B cell (primary cell): Measurements from ENCODE around the gene LCE3A. TPM values are rescaled to one million over a fixed set of nuclear protein-coding genes. Genes with fewer than 3 reads are reported as not detected.

Experiments used
- ATAC-seq: fragments of 200-7000 bp; cut with Tn5 transposase; one replicate; pipeline ENCODE4 v1.10.0; 2021; ENCODE audit warnings: low read depth, mild to moderate bottlenecking, moderate number of reproducible peaks, moderate library complexity
- CTCF ChIA-PET: fragments of 350-600 bp; sonication (Branson Sonifier 250); formaldehyde crosslinking; loops from one replicate; lab custom pipeline; 2021; ENCODE audit warnings: antibody characterized with exemption, inconsistent platforms; lab: Charles Lee
- POLR2A ChIA-PET: fragments of 350-600 bp; sonication (Branson Sonifier 250); formaldehyde crosslinking; loops from one replicate; lab custom pipeline; 2021; ENCODE audit warnings: antibody characterized with exemption; lab: Charles Lee
- DNase-seq: peaks from one replicate; pipeline ENCODE4 v3.0.0; 2013
- H2AFZ ChIP-seq: 2 replicates; pipeline ENCODE4 v1.6.1; 2012; ENCODE audit warnings: mild to moderate bottlenecking, low read depth, low read length; ENCODE audit not compliant: insufficient read depth, poor library complexity, severe bottlenecking
- H3K27ac ChIP-seq, 2 donors: 1 replicate in 1 of 2; 2 replicates in 1 of 2; pipeline ENCODE4 v1.5.1; 2012 to 2013; ENCODE audit warnings: low read length in 2 of 2, mild to moderate bottlenecking in 2 of 2, moderate library complexity in 1 of 2
- H3K27me3 ChIP-seq, 4 experiments: fragments of 200-600 bp in 1 of 4; sonication (generic) in 1 of 4; replicated peaks in 1 of 4; 1 replicate in 2 of 4; 2 replicates in 2 of 4; pipeline versions ENCODE4 v1.6.1 to v1.7.0; 2013 to 2016; ENCODE audit warnings: low read length in 3 of 4, mild to moderate bottlenecking in 2 of 4, mixed read lengths in 1 of 4, moderate library complexity in 1 of 4; ENCODE audit not compliant: insufficient read depth in 4 of 4, control insufficient read depth in 3 of 4; ENCODE audit errors: control extremely low read depth in 1 of 4
- H3K36me3 ChIP-seq, 2 experiments: replicated peaks in 1 of 2; 1 replicate in 1 of 2; 2 replicates in 1 of 2; pipeline versions ENCODE4 v1.6.1 to v1.7.1; 2013; ENCODE audit warnings: low read length in 1 of 2; ENCODE audit not compliant: insufficient read depth in 2 of 2, control insufficient read depth in 1 of 2; ENCODE audit errors: control extremely low read depth in 1 of 2, extremely low read depth in 1 of 2
- H3K4me1 ChIP-seq, 2 donors: fragments of 200-600 bp in 1 of 2; sonication (generic) in 1 of 2; 1 replicate in 1 of 2; 2 replicates in 1 of 2; pipeline versions ENCODE4 v1.5.1 to v1.6.1; 2013 to 2017; ENCODE audit warnings: low read length in 2 of 2; ENCODE audit not compliant: control insufficient read depth in 2 of 2, insufficient read depth in 2 of 2
- H3K4me2 ChIP-seq: replicated peaks from 2 replicates; pipeline ENCODE3; 2012; ENCODE audit warnings: mild to moderate bottlenecking, low read depth, low read length; ENCODE audit not compliant: poor library complexity, severe bottlenecking
- H3K4me3 ChIP-seq, 5 experiments: fragments of 200-600 bp in 1 of 5; sonication (generic) in 1 of 5; 1 replicate in 3 of 5; 2 replicates in 2 of 5; pipeline versions ENCODE4 v1.5.1 to v1.7.0; 2011 to 2016; ENCODE audit warnings: low read length in 4 of 5, mild to moderate bottlenecking in 4 of 5, low read depth in 2 of 5, control low read depth in 1 of 5, moderate library complexity in 1 of 5; ENCODE audit not compliant: insufficient read depth in 1 of 5; ENCODE audit errors: control extremely low read depth in 1 of 5, extremely low read depth in 1 of 5
- H3K79me2 ChIP-seq: fragments of 200-600 bp; sonication (generic); one replicate; pipeline ENCODE4 v1.6.0; 2016; ENCODE audit warnings: low read length; ENCODE audit not compliant: control insufficient read depth, insufficient read depth
- H3K9ac ChIP-seq: fragments of 200-600 bp; sonication (generic); 2 replicates; pipeline ENCODE4 v1.6.1; 2017; ENCODE audit warnings: mild to moderate bottlenecking, low read length, moderate library complexity
- H3K9me3 ChIP-seq, 3 donors: one replicate each; pipeline versions ENCODE4 v1.6.1 to v1.7.1; 2013; ENCODE audit warnings: low read length in 2 of 3; ENCODE audit not compliant: control insufficient read depth in 2 of 3, insufficient read depth in 1 of 3; ENCODE audit errors: control extremely low read depth in 1 of 3
- H4K20me1 ChIP-seq: 2 replicates; pipeline ENCODE4 v1.6.0; 2012; ENCODE audit warnings: mild to moderate bottlenecking, low read length; ENCODE audit not compliant: insufficient read depth, control insufficient read depth, poor library complexity, severe bottlenecking
- H3K27ac Mint-ChIP-seq: one replicate; pipeline ENCODE4 v1.8.0; 2021; ENCODE audit warnings: mixed read lengths
- H3K27me3 Mint-ChIP-seq: one replicate; pipeline ENCODE4 v1.8.0; 2021; ENCODE audit warnings: mixed read lengths
- H3K4me1 Mint-ChIP-seq: one replicate; pipeline ENCODE4 v1.8.0; 2021; ENCODE audit warnings: mixed read lengths
- H3K4me3 Mint-ChIP-seq: one replicate; pipeline ENCODE4 v1.8.0; 2021; ENCODE audit warnings: mixed read lengths
- H3K9me3 Mint-ChIP-seq: one replicate; pipeline ENCODE4 v1.8.0; 2022; ENCODE audit warnings: mixed read lengths; ENCODE audit not compliant: insufficient read depth
- EZH2 ChIP-seq: IDR thresholded peaks from 2 replicates; pipeline ENCODE4 v1.6.1; 2012; ENCODE audit warnings: borderline replicate concordance, low read depth, mild to moderate bottlenecking, moderate library complexity, low read length; ENCODE audit not compliant: insufficient read depth, poor library complexity, severe bottlenecking
- WGBS: methylation state at CpG from one replicate; pipeline ENCODE4 v1.1.5; 2013; ENCODE audit warnings: missing lambda C conversion rate; ENCODE audit not compliant: insufficient coverage; 5-methylcytosine and 5-hydroxymethylcytosine counted together
- intact Hi-C: fragments of 100-400 bp; cut with micrococcal nuclease; formaldehyde crosslinking; loops from one replicate; pipeline ENCODE4 v1.10.0; 2022
- polyA plus RNA-seq: library from polyadenylated mRNA; depleted of rRNA; stranded (reverse); fragments of >200 nt; gene quantifications from 2 replicates; pipeline ENCODE4 v1.2.3, GENCODE V29; 2012
- total RNA-seq, 2 donors: library from RNA; stranded (reverse); fragments of 120-200 nt in 1 of 2; gene quantifications; 1 replicate in 1 of 2; 2 replicates in 1 of 2; pipeline versions ENCODE4 v1.2.3 to v1.2.4, GENCODE V29; 2013 to 2022
- TF ChIP-seq, protein P1 (sequence below): fragments of 200-600 bp; IDR thresholded peaks from one replicate; pipeline ENCODE4 v1.8.0; 2022; ENCODE audit warnings: antibody characterized with exemption, mild to moderate bottlenecking

Gene LCE3A
- total and polyA plus RNA-seq, 2 donors (not counting 1 experiment from before 2014, with no cell fraction given), result not detected

- no peaks in the 10 kb centered on the region for H3K9me3 ChIP-seq
- Mint-ChIP-seq H3K4me1 (no peaks in the 10 kb centered on the region), H3K27me3 (peaks cover 30% of the 10 kb centered on the region), H3K27ac (no peak overlapping the region), H3K4me3 (no peak overlapping the region), H3K9me3 (no peaks in the 10 kb centered on the region)
- H3K4me2 ChIP-seq, result no peak overlapping the region
- no peaks in the 10 kb centered on the region for H3K4me1 ChIP-seq
- no peaks in the 10 kb centered on the region for H3K79me2 ChIP-seq
- H2AFZ ChIP-seq, result no peak overlapping the region
- no peaks in the 10 kb centered on the region for H4K20me1 ChIP-seq
- DNase-seq, result peak; percentile 29
- no peak overlapping the region for H3K9ac ChIP-seq
- ATAC-seq, result no peak
- no peak overlapping the region for H3K4me3 ChIP-seq
- intact Hi-C loops, result no loop called here
- 50% methylated on average over 2 of the region's 10 CpGs for WGBS
- H3K36me3 ChIP-seq, result no peaks in the 10 kb centered on the region
- TF ChIP-seq EZH2, result no peak
- TF ChIP-seq, protein P1, sequence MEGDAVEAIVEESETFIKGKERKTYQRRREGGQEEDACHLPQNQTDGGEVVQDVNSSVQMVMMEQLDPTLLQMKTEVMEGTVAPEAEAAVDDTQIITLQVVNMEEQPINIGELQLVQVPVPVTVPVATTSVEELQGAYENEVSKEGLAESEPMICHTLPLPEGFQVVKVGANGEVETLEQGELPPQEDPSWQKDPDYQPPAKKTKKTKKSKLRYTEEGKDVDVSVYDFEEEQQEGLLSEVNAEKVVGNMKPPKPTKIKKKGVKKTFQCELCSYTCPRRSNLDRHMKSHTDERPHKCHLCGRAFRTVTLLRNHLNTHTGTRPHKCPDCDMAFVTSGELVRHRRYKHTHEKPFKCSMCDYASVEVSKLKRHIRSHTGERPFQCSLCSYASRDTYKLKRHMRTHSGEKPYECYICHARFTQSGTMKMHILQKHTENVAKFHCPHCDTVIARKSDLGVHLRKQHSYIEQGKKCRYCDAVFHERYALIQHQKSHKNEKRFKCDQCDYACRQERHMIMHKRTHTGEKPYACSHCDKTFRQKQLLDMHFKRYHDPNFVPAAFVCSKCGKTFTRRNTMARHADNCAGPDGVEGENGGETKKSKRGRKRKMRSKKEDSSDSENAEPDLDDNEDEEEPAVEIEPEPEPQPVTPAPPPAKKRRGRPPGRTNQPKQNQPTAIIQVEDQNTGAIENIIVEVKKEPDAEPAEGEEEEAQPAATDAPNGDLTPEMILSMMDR, result peak; percentile 51
- no peak overlapping the region for H3K27ac ChIP-seq
- CTCF ChIA-PET, result no interaction called here
- H3K27me3 ChIP-seq, result peaks cover 0 to 6% (median 1%) of the 10 kb centered on the region in 4 experiments
- POLR2A ChIA-PET, result no interaction called here
Observed at GRCh38 chr1:152654110-152654509, 31.2 kb upstream of the LCE3A start.

DNA sequence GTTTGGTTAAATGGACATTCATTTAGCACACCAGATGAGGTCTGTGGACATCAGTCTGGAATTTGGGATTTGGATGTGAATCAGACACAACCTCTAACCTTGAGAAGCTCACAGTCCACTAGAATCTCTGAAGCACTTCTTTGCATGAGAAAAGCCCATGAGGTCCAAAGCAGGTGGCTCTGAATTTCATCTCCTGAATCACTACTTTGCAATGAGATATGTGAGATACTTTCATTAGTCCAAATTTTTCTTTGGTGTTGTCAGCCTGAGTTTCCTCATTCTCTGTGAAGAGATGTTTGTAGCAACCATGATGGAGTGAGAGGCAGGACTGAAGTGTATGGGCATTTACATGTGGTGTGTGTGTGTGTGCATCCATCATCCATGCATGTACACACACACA lies 23.8 kb upstream of the LCE3A start:
- no peaks in the 10 kb centered on the region for H3K4me1 Mint-ChIP-seq
- Histone ChIP-seq H2AFZ (no peak overlapping the region), H3K4me3 (no peak overlapping the region), H3K27me3 (peaks cover 0 to 10% (median 1%) of the 10 kb centered on the region in 4 experiments), H3K4me1 (no peaks in the 10 kb centered on the region), H3K9ac (no peak overlapping the region), H3K4me2 (no peak overlapping the region), H3K9me3 (no peaks in the 10 kb centered on the region), H3K27ac (no peak overlapping the region), H3K36me3 (no peaks in the 10 kb centered on the region), H4K20me1 (no peaks in the 10 kb centered on the region), H3K79me2 (no peaks in the 10 kb centered on the region)
- TF ChIP-seq, protein P1, result no peak
- TF ChIP-seq EZH2, result no peak
- no peak for DNase-seq
- intact Hi-C loops, result no loop called here
- POLR2A ChIA-PET, result no interaction called here
- H3K27me3 Mint-ChIP-seq, result peaks cover 34% of the 10 kb centered on the region
- H3K27ac Mint-ChIP-seq, result no peak overlapping the region
- ATAC-seq, result no peak
- H3K9me3 Mint-ChIP-seq, result no peaks in the 10 kb centered on the region
- no peak overlapping the region for H3K4me3 Mint-ChIP-seq
- CTCF ChIA-PET, result no interaction called here
